Skeletal muscle satellite cell (primary cell): ENCODE measurements around the gene CPLANE1.

Experiments
- H3K27me3 ChIP-seq: 2 replicates; pipeline ENCODE4 v1.7.0; 2013; ENCODE audit warnings: low read length; ENCODE audit not compliant: control insufficient read depth, insufficient read depth
- H3K36me3 ChIP-seq: 2 replicates; pipeline ENCODE4 v1.7.0; 2013; ENCODE audit warnings: mild to moderate bottlenecking, control low read depth, low read length; ENCODE audit not compliant: insufficient read depth
- H3K4me1 ChIP-seq: 2 replicates; pipeline ENCODE4 v1.7.0; 2013; ENCODE audit warnings: low read length; ENCODE audit not compliant: control insufficient read depth, insufficient read depth
- H3K4me2 ChIP-seq: 2 replicates; pipeline ENCODE4 v1.7.0; 2013; ENCODE audit warnings: mild to moderate bottlenecking, low read length
- H3K4me3 ChIP-seq: 2 replicates; pipeline ENCODE4 v1.7.0; 2013; ENCODE audit warnings: low read length
- H3K9ac ChIP-seq: 2 replicates; pipeline ENCODE4 v1.7.0; 2013; ENCODE audit warnings: mild to moderate bottlenecking, low read depth, low read length, moderate library complexity
- H3K9me3 ChIP-seq: replicated peaks from 2 replicates; pipeline ENCODE4 v1.7.0; 2013; ENCODE audit warnings: mild to moderate bottlenecking, control low read depth, low read length

CPLANE1 gene

DNA sequence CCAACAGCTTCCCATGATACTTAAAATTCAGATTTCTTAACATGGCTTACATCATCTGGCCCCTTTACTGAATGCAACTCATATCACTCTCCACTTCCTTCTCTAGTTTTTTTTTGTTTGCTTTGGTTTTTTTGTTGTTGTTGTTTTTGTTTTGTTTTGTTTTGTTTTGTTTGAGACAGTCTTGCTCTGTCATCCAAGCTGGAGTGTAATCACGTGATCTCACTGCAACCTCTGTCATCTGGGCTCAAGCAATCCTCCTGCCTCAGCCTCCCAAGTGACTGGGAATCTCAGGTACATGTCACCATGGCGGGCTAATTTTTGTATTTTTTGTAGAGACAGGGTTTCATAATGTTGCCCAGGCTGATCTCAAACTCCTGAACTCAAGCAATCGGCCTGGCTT is 41.4 kb downstream of the CPLANE1 start:
- Histone ChIP-seq H3K9me3 (no peaks in the 10 kb centered on the region), H3K9ac (no peak overlapping the region), H3K4me2 (no peak overlapping the region), H3K4me1 (no peaks in the 10 kb centered on the region), H3K4me3 (no peak overlapping the region), H3K36me3 (peaks cover 45% of the 10 kb centered on the region), H3K27me3 (no peaks in the 10 kb centered on the region)

DNA sequence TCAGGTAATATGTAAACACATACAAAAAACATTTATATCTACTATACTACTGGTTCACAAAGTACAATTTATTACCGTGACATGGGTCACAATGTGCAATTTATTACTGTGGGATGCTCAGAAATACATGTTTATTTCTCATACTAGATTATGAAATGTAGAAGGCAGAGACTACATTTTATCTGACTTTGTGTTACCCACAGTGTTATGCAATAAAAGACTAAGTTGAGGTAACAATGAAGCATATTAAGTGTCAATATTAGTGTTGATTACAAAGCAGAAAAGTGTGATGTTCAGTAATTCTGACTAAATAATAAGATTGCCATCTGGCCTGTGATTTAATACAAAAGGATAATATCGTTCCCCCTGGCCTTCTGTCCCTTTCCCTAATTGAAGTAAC is 42.4 kb downstream of the CPLANE1 start:
- Histone ChIP-seq H3K36me3 (peaks cover 43% of the 10 kb centered on the region), H3K9me3 (no peaks in the 10 kb centered on the region), H3K4me2 (no peak overlapping the region), H3K9ac (no peak overlapping the region), H3K4me1 (no peaks in the 10 kb centered on the region), H3K4me3 (no peak overlapping the region), H3K27me3 (no peaks in the 10 kb centered on the region)

GRCh38 chr5:37198842-37199241 is 50.3 kb downstream of the CPLANE1 start:
- peaks cover 44% of the 10 kb centered on the region for H3K36me3 ChIP-seq
- H3K4me3 ChIP-seq, result no peak overlapping the region
- no peaks in the 10 kb centered on the region for H3K9me3 ChIP-seq

GRCh38 chr5:37198061-37198460 is 51.1 kb downstream of the CPLANE1 start:
- Histone ChIP-seq H3K4me1 (peaks cover 7% of the 10 kb centered on the region), H3K9ac (no peak overlapping the region), H3K4me3 (no peak overlapping the region), H3K36me3 (peaks cover 39% of the 10 kb centered on the region), H3K27me3 (no peaks in the 10 kb centered on the region), H3K9me3 (no peaks in the 10 kb centered on the region), H3K4me2 (peak overlapping the region; percentile 9)

More at GRCh38 chr5:37198842-37199241, 50.3 kb downstream of the CPLANE1 start:
- H3K9ac ChIP-seq, result no peak overlapping the region
- H3K4me2 ChIP-seq, result no peak overlapping the region
- peaks cover 7% of the 10 kb centered on the region for H3K4me1 ChIP-seq
- no peaks in the 10 kb centered on the region for H3K27me3 ChIP-seq

GRCh38 chr5:37197340-37198050 is 51.7 kb downstream of the CPLANE1 start:
- peak overlapping the region; percentile 9 for H3K4me2 ChIP-seq
- no peaks in the 10 kb centered on the region for H3K9me3 ChIP-seq
- H3K4me1 ChIP-seq, result peaks cover 7% of the 10 kb centered on the region
- no peak overlapping the region for H3K4me3 ChIP-seq
- no peaks in the 10 kb centered on the region for H3K27me3 ChIP-seq
- peaks cover 39% of the 10 kb centered on the region for H3K36me3 ChIP-seq
- no peak overlapping the region for H3K9ac ChIP-seq

DNA sequence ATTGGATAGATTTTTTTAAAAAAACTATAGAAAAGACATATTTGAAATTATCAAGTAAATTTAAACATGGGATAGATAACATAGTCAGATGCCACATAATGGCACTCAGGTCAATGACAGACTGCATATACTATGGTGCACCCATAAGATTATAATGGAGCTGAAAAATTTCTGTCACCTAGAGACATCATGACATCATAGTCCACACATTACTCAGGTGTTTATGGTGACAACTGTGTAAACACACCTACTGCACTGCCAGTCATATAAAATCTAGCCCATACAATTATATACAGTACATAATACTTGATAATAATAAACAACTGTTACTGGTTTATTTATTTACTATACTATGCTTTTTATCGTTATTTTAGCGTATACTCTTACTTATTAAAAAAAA is 58.6 kb downstream of the CPLANE1 start:
- Histone ChIP-seq H3K36me3 (peaks cover 54% of the 10 kb centered on the region), H3K4me3 (no peak overlapping the region), H3K27me3 (no peaks in the 10 kb centered on the region), H3K4me2 (no peak overlapping the region), H3K9ac (no peak overlapping the region), H3K4me1 (no peaks in the 10 kb centered on the region), H3K9me3 (no peaks in the 10 kb centered on the region)

- no peak overlapping the region for H3K9ac ChIP-seq
- no peaks in the 10 kb centered on the region for H3K4me1 ChIP-seq
- H3K9me3 ChIP-seq, result no peaks in the 10 kb centered on the region
- H3K4me2 ChIP-seq, result no peak overlapping the region
- H3K4me3 ChIP-seq, result no peak overlapping the region
- no peaks in the 10 kb centered on the region for H3K27me3 ChIP-seq
- H3K36me3 ChIP-seq, result peaks cover 61% of the 10 kb centered on the region
These were observed 59.8 kb downstream of the CPLANE1 start for GRCh38 chr5:37189355-37189754.

DNA sequence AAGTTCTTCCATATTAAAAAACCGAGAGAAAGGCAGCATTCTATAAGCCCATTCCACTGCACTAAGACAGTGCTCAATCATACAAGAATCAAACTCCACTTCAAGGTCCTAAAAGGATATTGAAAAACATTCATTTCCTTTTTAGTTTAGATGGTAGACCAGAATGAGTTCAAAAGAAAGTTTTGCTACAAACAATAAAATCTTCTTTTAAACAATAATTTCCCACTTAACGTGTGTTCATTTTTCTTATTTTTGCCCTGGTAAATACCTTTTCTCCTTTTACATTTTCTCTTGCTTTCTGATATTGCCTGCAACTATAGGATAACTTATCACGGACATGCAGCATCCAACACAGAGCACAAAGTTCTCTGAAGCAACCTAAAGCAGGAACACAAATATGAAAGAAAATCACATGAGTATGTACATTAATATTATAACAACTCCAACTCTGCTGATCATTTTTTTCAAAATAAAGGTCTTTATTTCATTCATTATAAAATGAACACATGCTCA is 61.7 kb downstream of the CPLANE1 start:
- H3K9ac ChIP-seq, result no peak overlapping the region
- H3K4me3 ChIP-seq, result no peak overlapping the region
- no peaks in the 10 kb centered on the region for H3K9me3 ChIP-seq
- no peaks in the 10 kb centered on the region for H3K27me3 ChIP-seq
- no peaks in the 10 kb centered on the region for H3K4me1 ChIP-seq
- H3K4me2 ChIP-seq, result no peak overlapping the region
- H3K36me3 ChIP-seq, result peaks cover 68% of the 10 kb centered on the region

- Histone ChIP-seq H3K4me3 (no peak overlapping the region), H3K27me3 (no peaks in the 10 kb centered on the region), H3K9me3 (no peaks in the 10 kb centered on the region), H3K4me2 (no peak overlapping the region), H3K36me3 (peaks cover 65% of the 10 kb centered on the region), H3K9ac (no peak overlapping the region), H3K4me1 (no peaks in the 10 kb centered on the region)
These were observed 64.3 kb downstream of the CPLANE1 start for GRCh38 chr5:37184748-37185364.

GRCh38 chr5:37182667-37183066 is 66.5 kb downstream of the CPLANE1 start:
- H3K9me3 ChIP-seq, result no peaks in the 10 kb centered on the region
- no peak overlapping the region for H3K9ac ChIP-seq
- H3K4me1 ChIP-seq, result no peaks in the 10 kb centered on the region
- H3K36me3 ChIP-seq, result peaks cover 70% of the 10 kb centered on the region
- H3K4me3 ChIP-seq, result no peak overlapping the region
- H3K4me2 ChIP-seq, result no peak overlapping the region
- no peaks in the 10 kb centered on the region for H3K27me3 ChIP-seq

GRCh38 chr5:37174928-37175327 is 74.2 kb downstream of the CPLANE1 start:
- Histone ChIP-seq H3K4me3 (no peak overlapping the region), H3K36me3 (peaks cover 71% of the 10 kb centered on the region), H3K9me3 (no peaks in the 10 kb centered on the region), H3K4me2 (no peak overlapping the region), H3K4me1 (no peaks in the 10 kb centered on the region), H3K9ac (no peak overlapping the region), H3K27me3 (no peaks in the 10 kb centered on the region)

- H3K36me3 ChIP-seq, result peaks cover 74% of the 10 kb centered on the region
- no peaks in the 10 kb centered on the region for H3K4me1 ChIP-seq
- no peak overlapping the region for H3K9ac ChIP-seq
- no peak overlapping the region for H3K4me2 ChIP-seq
- H3K27me3 ChIP-seq, result no peaks in the 10 kb centered on the region
- H3K4me3 ChIP-seq, result no peak overlapping the region
- H3K9me3 ChIP-seq, result no peaks in the 10 kb centered on the region
These were observed 76.2 kb downstream of the CPLANE1 start for GRCh38 chr5:37172957-37173356.
